GM23248 (cell line): ENCODE results near the gene ZNF653.
"Not testable (repeated sequence)": the region's sequence is repeated elsewhere in the genome, so short reads cannot be mapped to it uniquely, and the experiment has no call there.

Experiments
- EZH2 ChIP-seq: fragments of 200-600 bp; sonication (generic); IDR thresholded peaks from 2 replicates; pipeline ENCODE4 v1.6.1; 2018; ENCODE audit warnings: antibody characterized with exemption, mild to moderate bottlenecking; ENCODE audit not compliant: insufficient read depth, poor library complexity, severe bottlenecking
- EZH2phosphoT487 ChIP-seq: fragments of 200-600 bp; sonication (generic); IDR thresholded peaks from 2 replicates; pipeline ENCODE4 v1.6.1; 2018; ENCODE audit warnings: antibody characterized with exemption, moderate library complexity, mild to moderate bottlenecking, low read depth; ENCODE audit not compliant: insufficient read depth

- TF ChIP-seq EZH2, EZH2phosphoT487: not testable (repeated sequence)
Measured at GRCh38 chr19:11468266-11468845, 37.3 kb downstream of the ZNF653 start.
